ENCODE results near the gene COMTD1.
"Not testable (repeated sequence)": the region's sequence is repeated elsewhere in the genome, so short reads cannot be mapped to it uniquely, and the experiment has no call there.

Gene COMTD1

DNA sequence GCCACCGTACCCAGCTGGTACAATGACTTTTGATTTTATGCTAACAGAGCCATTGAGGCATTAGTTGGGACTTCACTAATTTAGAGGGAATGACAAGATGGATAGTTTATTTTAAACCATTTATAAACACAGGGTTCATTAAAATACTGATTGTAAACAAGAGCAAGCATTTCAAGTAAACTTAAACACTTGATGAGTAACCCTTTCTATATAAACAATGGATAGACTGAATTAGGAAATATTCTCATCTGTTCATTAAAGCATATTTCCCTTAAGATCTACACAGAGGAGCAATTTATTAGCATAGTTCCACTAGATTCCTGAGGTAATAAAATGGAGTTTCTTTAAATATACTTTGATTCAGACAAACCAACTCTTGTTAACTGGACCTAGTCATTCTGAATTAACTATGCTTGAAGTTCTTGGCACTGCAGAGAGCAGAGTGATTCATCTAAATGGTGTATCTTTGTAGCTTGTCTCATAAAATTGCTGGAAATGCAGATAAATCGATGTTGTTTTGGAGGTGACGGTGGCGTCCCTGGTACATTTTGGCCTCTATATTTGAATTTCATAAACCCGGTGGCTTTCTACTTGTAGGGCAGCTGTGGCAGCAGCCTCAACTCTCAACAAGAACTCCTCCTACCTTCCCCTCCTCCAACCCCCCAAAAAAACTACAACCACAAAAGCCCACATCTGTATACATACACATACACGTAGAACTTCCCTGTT is 40.6 kb downstream of the COMTD1 start:
- Histone ChIP-seq H3K9me3 (no peaks in the 10 kb centered on the region), H3K27ac (no peak overlapping the region), H3K4me1 (peaks cover 0 to 15% (median 4%) of the 10 kb centered on the region in 4 donors), H3K27me3 (no peaks in the 10 kb centered on the region), H3K4me3 (no peak overlapping the region), H3K36me3 (no peaks in the 10 kb centered on the region)
- TF ChIP-seq, protein P1, sequence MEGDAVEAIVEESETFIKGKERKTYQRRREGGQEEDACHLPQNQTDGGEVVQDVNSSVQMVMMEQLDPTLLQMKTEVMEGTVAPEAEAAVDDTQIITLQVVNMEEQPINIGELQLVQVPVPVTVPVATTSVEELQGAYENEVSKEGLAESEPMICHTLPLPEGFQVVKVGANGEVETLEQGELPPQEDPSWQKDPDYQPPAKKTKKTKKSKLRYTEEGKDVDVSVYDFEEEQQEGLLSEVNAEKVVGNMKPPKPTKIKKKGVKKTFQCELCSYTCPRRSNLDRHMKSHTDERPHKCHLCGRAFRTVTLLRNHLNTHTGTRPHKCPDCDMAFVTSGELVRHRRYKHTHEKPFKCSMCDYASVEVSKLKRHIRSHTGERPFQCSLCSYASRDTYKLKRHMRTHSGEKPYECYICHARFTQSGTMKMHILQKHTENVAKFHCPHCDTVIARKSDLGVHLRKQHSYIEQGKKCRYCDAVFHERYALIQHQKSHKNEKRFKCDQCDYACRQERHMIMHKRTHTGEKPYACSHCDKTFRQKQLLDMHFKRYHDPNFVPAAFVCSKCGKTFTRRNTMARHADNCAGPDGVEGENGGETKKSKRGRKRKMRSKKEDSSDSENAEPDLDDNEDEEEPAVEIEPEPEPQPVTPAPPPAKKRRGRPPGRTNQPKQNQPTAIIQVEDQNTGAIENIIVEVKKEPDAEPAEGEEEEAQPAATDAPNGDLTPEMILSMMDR (IDR thresholded peaks at IDR 0.05): no peak
- DNase-seq: peak in 1 of 2 donors; percentile 3
- intact Hi-C loops (cut with DNase I; ENCODE audit: low total_unique reads): no loop called here

DNA sequence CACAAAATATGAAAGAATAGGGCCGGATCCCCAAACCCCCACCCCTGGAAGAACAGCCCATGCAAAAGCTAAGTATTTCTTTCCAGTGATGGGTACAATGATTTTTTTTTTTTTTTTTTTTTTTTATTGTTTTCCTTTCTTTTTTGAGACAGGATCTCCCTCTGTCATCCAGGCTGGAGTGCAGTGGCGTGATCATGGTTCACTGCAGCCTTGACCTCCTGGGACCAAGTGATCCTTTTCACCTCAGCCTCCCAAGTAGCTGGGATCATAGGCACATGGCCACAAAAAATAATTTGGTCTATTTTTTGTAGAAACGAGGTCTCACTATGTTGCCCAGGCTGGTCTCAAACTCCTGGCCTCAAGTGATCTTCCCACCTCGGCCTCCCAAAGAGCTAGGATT is 41.1 kb downstream of the COMTD1 start:
- H3K4me1 ChIP-seq: peaks cover 0 to 15% (median 4%) of the 10 kb centered on the region in 4 donors
- DNase-seq; H3K27me3 ChIP-seq; intact Hi-C loops (cut with DNase I; ENCODE audit: low total_unique reads); H3K9me3 ChIP-seq; H3K27ac ChIP-seq; H3K4me3 ChIP-seq; H3K36me3 ChIP-seq: not testable (repeated sequence)

DNA sequence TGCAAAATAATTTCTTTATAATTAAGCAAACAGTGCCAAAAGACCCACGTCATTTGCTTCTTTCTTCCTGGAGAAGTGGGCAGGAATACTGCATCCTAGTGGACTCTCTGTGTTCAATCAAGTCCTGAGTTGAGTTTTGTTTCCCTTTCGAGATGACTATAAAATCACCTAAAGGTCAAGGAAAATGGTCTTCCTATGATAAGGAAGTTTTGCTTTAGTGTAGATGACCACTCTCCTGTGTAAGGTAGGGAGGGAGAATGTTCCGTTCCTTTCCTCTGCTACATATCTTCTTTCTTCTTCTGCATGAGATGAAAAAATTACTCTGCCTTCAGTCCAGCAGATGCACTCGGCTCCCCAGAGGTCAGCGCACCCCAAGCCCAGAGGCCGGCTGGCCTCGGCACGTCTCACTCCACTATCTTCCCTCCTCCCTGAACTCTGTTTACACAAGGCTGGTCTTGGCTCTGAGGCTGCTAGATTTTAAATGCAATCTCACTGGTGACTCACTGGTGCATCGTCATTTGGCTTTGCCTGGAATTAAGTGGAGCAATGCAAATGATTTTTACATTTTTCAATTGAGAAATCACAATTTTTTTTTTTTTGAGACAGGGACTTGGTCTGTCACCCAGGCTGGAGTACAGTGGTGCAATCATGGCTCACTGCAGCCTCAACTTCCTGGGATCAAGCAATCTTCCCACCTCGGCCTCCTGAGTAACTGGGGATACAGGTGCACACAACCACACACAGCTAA is 43.8 kb downstream of the COMTD1 start:
- H3K4me1 ChIP-seq: peaks cover 0 to 15% (median 4%) of the 10 kb centered on the region in 4 donors
- no peaks in the 10 kb centered on the region for H3K27me3 ChIP-seq
- DNase-seq: peak; percentile 65 to 75
- intact Hi-C loops (cut with DNase I; ENCODE audit: low total_unique reads): no loop called here
- H3K27ac ChIP-seq: peak overlapping the region; percentile 61 to 62
- H3K36me3 ChIP-seq: no peaks in the 10 kb centered on the region
- no peaks in the 10 kb centered on the region for H3K9me3 ChIP-seq
- H3K4me3 ChIP-seq: peak overlapping the region in 1 of 2 donors; percentile 9
- TF ChIP-seq, protein P1 (IDR thresholded peaks at IDR 0.05): no peak

DNA sequence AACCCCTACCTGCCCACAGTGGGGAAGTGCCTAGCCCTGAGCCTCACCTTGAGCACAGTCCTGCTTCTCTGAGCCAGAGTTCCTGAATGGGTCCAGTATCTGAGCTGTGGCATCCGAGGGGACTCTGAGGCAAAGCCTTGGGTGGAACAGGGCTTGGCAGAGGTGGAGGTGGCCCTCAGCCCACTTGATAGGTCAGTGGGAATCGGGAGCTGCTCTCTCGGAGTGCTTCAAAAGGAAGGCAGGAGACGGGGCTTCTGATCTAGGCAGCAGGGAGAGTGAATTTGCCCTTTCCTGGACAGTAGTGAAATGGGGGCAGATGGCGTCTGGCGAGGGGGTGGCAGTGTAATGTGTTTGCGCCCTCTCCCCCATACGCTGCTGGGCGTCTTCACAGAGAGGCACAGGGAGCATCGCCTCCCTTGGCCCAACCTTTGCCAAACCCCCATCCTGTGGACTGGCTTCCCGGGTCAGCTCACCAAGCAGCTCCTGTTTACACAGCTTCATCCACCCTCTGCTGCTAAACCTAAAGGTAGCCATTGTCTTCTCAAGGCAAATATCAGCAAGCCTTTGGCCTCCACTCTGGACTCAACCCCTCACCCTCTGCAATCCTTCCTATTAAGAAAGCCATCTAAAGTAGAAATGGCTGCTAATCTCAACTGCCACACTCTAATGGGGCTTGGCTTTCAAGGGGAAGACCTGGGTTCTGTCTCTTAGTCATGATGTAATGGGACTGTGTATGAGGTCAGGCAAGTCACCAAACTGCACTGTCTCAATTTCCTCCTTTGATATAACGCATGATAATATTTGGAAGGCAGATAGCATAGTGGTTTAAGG is 46.3 kb downstream of the COMTD1 start:
- Histone ChIP-seq H3K27me3 (no peaks in the 10 kb centered on the region), H3K4me1 (peaks cover 0 to 15% (median 4%) of the 10 kb centered on the region in 4 donors), H3K4me3 (no peak overlapping the region), H3K36me3 (no peaks in the 10 kb centered on the region), H3K9me3 (no peaks in the 10 kb centered on the region), H3K27ac (no peak overlapping the region)
- peak in 1 of 2 donors; percentile 57 for DNase-seq
- TF ChIP-seq, protein P1 (IDR thresholded peaks at IDR 0.05): no peak
- intact Hi-C loops (cut with DNase I; ENCODE audit: low total_unique reads): loop anchor here (5.0 kb wide), 1 partner anchor 43 kb away; no protein-coding TSS in a partner anchor

DNA sequence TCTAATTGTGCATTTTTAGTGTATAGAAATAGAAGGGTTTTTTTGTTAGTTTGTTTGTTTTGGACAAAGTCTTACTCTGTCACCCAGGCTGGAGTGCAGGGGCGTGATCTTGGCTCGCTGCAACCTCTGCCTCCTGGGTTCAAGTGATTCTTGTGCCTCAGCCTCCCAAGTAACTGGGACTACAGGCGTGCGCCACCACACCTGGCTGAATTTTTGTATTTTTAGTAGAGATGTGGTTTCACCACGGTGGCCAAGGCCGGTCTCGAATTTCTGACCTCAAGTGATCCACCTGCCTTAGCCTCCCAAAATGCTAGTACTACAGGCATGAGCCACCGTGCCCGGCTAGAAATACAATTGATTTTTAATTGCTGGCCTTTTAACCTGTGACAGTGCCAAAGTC is 47.2 kb downstream of the COMTD1 start:
- intact Hi-C loops (cut with DNase I; ENCODE audit: low total_unique reads): loop anchor here (5.0 kb wide), 1 partner anchor 44 kb away; no protein-coding TSS in a partner anchor
- H3K9me3 ChIP-seq, H3K27ac ChIP-seq, H3K27me3 ChIP-seq, H3K4me3 ChIP-seq, H3K36me3 ChIP-seq: not testable (repeated sequence)
- peak in 1 of 2 donors; percentile 15 for DNase-seq
- peaks cover 0 to 15% (median 4%) of the 10 kb centered on the region in 4 donors for H3K4me1 ChIP-seq

DNA sequence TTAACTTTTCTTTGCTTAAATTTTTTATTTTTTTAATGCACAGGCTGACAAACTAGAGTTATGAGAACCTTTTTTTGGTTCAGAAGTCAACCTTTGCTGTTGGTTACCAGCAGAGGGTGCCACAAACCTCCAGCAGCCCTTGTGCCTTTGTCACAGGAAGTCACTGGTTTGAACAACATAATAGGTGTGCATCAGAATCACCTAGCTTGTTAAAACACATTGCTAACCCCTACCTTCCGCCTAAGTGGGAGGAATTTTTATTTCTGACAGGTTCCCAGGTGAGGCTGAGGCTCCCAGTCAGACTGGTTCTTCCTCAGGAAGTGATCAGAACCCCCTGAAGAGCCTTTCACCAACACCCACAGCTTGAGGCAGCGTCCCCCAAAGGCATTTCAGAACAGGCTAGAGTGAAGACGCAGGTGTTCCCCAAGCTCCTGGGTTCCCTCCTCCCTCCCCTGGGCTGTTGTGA is 47.8 kb downstream of the COMTD1 start:
- H3K27ac ChIP-seq: no peak overlapping the region
- H3K4me1 ChIP-seq: peaks cover 0 to 15% (median 4%) of the 10 kb centered on the region in 4 donors
- no peaks in the 10 kb centered on the region for H3K36me3 ChIP-seq
- intact Hi-C loops (cut with DNase I; ENCODE audit: low total_unique reads): loop anchor here (5.0 kb wide), 1 partner anchor 44 kb away; no protein-coding TSS in a partner anchor
- DNase-seq: peak in 1 of 2 donors; percentile 66
- no peaks in the 10 kb centered on the region for H3K9me3 ChIP-seq
- H3K27me3 ChIP-seq: no peaks in the 10 kb centered on the region
- H3K4me3 ChIP-seq: no peak overlapping the region
- TF ChIP-seq, protein P1 (IDR thresholded peaks at IDR 0.05): peak; percentile 51 to 59

All from tibial artery (tissue), 4 donors.